GM21515 (cell line): Measurements from ENCODE around the gene ATP11A.
A peak's percentile ranks its signal among the peaks of the same experiment; 100 is the strongest.
"Not testable (repeated sequence)": the region's sequence is repeated elsewhere in the genome, so short reads cannot be mapped to it uniquely, and the experiment has no call there.

Experiments used
- ATAC-seq: cut with Tn5 transposase; IDR thresholded peaks from one replicate; pipeline ENCODE4 v1.9.1; 2021; ENCODE audit not compliant: unreplicated experiment

The ATP11A gene

GRCh38 chr13:112709316-112709715 lies 19.5 kb downstream of the ATP11A start:
- ATAC-seq: not testable (repeated sequence)

- ATAC-seq: no peak
Observed at GRCh38 chr13:112709825-112710783, 20.3 kb downstream of the ATP11A start.

DNA sequence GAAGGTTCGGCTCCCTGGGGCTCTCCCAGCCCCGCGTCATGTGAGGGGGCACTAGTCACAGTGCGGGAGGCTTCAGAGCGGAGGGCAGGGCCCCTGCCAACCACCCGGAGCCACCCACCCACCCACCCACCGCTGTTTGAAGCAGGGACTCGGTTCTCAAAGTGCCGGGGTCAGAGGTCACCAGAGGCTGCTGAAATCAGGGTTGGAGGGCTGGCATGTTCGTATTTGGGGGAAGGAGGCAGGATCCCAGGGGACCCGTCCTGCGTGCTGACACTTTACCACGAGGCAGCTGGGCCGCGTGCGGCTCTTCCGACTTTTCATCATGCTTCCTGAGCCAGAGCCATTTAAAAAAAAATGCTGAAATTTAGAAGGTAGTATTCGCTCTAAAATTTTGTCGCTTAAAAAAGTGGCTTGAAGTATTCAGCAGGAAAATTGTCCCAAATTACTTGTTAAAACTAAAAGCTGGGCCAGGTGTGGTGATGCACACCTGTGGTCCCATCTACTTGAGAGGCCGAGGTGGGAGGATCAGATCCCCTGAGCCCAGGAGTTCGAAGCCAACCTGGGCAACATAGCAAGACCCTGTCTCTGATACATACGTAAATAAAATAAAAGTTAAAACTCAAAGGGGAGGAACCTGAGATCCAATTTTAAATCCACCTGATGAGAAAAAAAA lies 21.2 kb downstream of the ATP11A start:
- ATAC-seq: no peak

DNA sequence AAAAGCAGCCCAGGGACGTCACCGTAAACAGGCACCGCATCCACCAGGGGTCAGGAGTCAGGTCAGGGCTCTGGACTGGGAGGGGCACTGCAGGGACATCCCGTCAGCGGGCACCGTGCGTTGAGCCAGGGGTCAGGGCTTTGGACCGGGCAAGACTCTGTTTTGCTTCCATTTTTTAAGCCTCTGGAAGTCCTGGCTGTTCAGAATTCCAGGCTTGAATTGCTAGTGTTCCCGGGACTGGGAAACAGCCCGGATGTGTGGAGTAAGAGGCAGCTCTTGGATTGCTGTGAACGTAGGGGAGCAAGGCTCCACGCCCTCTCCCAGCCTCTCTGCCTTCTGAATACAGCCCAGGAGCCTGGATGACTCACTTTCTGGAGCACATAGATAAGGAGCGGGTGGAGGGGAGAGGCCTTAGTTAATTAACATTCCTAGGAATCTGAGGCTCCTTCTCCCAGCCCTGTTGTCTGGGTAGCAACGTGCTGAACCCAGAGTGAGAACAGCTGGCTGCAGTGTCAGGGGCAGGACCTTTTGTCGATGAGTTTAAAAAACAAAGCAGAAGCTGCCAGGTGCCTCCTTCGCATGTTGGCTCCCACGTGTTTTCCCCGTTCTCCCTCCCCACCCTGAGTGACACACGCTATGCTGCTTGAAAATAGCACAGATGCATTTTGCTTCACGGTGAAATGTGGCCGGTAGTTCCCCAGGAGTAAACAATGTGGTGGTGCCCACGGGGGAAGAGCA lies 21.9 kb downstream of the ATP11A start:
- ATAC-seq: peak; percentile 68

- ATAC-seq: no peak
Observed at GRCh38 chr13:112712451-112713207, 22.8 kb downstream of the ATP11A start.

GRCh38 chr13:112713517-112714253 lies 23.8 kb downstream of the ATP11A start:
- ATAC-seq: no peak

DNA sequence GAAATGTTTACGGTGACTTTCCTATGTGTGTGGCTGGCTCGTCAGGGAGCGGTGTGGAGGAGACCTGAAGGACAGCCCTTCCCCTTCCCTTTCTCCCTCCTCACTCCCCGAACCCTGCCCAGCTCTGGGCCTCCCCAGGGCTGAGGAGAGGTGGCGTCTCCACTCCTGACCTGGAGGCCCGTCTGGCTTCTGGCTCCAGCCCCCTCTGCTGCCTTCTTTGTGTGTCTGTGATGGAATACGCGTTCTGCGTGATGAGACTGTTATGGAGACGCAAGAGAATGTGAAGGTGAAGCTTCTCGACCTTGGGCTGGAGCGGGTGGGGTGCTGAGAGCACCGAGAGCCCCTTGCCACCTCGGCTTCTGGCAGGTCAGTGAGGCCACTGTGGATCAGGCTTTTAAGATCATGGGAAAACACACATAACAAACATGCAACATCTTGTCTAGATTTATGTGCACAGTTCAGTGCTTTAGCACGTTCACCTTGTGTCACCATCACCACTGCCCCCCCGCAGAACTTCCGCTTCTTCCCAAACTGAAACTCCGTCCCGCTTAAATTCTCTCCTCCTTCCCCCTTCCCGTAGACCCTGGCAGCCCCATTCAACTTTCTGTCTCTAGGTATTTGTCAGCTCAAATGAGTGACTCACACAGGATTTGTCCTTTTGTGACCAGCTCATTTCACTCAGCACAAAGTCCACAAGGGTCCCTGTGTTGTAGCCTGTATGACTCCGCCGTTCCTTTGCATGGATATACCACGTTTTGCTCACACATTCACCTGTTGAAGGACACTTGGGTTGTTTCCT lies 24.7 kb downstream of the ATP11A start:
- no peak for ATAC-seq

- no peak for ATAC-seq
Observed at GRCh38 chr13:112715210-112715609, 25.4 kb downstream of the ATP11A start.

DNA sequence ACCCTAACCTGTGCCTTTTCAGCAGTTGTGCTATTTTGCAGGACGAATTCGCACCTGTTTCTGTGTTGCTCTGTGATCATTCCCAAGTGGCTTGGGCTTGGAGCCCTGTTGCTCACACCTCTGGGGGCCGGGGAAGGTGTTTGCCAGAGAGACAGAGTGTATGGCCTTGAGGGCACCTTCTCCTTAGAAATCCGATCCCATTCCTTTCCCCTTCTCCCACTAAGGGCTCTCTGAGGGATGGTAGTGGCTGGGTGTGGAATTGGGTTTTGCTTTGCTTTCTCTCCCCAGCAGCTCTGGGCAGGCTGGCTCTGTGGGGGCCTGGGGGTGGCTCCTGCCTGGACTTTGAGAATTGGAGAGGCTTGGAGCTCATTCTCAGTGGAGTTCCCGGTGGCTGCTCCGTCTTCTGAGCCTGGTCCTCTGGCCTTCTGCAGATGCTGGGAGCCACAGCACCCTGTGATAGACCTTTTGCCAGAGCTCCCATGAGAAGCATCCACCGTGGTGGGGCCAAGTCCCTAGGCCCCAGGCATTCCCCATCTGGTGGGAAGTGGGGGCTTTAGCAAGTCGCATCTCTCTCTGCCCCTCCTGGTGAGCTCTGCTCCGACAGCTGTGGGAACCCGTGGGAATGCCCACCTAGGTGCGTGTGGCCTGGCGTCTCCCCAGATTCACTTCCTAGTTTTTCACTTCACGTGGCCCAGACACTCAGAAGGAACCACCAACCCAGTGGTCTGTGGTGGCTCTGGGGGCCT lies 26.1 kb downstream of the ATP11A start:
- ATAC-seq: no peak

- no peak for ATAC-seq
Observed at GRCh38 chr13:112716461-112716820, 26.6 kb downstream of the ATP11A start.

- no peak for ATAC-seq
Observed at GRCh38 chr13:112716841-112717520, 27.1 kb downstream of the ATP11A start.

GRCh38 chr13:112718318-112718717 lies 28.5 kb downstream of the ATP11A start:
- no peak for ATAC-seq

DNA sequence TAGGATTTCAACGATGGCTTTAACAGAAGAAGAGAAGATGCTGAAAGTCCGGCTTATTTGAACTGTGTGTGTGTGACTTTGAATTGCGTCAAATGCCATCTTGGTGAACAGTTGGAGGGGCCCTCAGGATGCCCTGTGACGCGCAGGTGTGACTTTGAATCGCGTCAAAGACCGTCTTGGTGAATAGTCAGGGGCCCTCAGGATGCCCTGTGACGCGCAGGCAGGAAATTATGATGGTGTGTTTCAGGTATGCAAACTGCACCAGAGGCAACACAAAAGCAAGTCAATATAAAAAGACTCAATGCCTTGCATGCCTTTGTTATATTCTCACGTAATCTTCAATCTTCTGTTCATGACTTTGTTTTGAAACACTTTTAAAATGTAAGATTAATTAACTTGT lies 29.2 kb downstream of the ATP11A start:
- ATAC-seq: no peak

DNA sequence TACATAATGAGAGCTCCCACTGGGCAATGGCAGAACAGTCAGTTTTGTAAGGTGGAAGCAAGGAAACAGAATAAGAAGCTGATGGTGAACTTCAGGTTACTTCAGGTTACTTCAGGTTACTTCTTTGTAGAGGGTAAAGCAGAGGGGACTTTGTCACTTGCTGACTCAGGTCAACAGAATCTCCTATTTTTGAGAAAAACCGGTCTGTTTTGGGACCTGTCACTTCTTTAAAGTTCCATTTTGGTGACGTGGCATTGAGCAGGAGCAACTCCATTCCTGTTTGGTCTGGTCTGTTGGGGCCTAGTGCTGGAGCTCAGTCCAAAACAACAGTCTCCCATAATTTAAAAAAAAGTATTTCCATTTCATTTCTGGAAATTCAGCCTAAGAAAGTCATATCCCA lies 29.7 kb downstream of the ATP11A start:
- ATAC-seq: no peak

- no peak for ATAC-seq
Observed at GRCh38 chr13:112720251-112720650, 30.4 kb downstream of the ATP11A start.

GRCh38 chr13:112720814-112721197 lies 31.0 kb downstream of the ATP11A start:
- ATAC-seq: no peak

DNA sequence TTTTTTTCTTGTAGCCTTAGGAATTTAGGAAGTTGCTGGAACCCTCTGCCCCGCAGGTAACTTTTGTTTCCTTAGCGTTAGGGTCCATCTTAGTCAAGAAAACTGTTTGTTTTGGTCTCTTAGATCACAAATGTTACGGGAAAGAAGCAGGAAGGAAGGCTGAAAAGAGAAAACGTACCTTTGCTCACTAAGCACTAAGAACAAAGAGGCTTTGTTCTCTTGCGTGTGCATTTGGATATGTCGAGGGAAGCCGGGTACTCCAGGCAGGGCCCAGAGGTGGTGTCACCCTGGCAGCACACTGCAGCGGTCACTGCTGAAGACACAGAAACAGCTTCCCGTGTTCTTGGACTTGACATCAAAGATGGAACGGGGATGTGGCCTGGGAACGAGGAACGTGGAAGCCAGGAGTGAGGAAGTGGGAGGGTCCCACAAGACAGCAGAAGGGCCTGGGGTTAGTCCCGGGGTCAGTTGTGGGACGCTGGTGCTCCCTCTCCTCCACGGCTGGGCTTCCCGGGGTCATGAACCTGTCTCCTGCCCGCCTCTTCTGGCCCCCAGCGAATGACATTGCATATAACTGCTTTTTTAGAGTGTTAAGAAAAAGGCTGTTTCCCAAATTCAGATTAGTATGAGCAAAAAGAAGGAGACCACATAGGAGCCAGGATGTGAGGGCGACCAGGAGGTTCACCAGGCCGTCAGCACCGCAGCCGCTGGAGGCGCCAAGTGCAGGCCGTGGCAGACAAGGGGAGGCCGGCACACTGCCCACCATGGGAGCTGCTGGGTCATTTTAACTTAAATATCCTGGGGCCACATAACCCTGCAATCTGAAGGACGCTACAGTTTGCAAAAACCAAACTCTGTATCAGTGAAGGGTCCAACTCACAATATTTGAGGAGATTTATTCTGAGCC lies 31.6 kb downstream of the ATP11A start:
- no peak for ATAC-seq
